ENCODE results near the gene ERAS.

DNA sequence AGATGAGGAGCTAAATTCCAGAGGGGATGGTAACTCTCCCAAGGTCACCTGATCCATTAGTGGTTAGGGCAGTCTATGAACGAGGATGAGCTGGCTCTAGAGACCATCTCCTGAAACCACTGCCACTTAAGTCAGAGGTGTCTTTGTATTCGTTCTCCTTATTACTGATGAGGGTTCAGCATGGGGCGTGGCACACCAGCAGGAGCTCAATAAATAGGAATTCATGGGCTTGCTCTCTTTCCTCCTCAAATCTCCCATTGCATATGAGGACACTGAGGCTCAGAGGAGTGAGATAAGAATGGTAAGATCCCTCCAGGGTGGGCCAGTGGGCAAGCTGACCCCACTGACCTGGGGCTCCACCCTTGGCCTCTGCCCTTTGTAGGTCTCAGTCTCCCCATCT lies 41.6 kb upstream of the ERAS start:
- TF ChIP-seq ELF1 (IDR thresholded peaks at IDR 0.05; ENCODE audit: borderline replicate concordance, low read depth) (no peak), SRF (IDR thresholded peaks at IDR 0.05; ENCODE audit: low read depth) (no peak), CBX3 (IDR thresholded peaks at IDR 0.05; ENCODE audit: low read depth) (no peak), ZFX (IDR thresholded peaks at IDR 0.05) (no peak), CEBPB (IDR thresholded peaks at IDR 0.05; ENCODE audit: low read depth) (no peak)
- TF ChIP-seq, protein P1, sequence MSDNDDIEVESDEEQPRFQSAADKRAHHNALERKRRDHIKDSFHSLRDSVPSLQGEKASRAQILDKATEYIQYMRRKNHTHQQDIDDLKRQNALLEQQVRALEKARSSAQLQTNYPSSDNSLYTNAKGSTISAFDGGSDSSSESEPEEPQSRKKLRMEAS (IDR thresholded peaks at IDR 0.05) = no peak

Data from HCT116 (cell line).